Measurements from ENCODE around the gene VPS29.
"Not testable (repeated sequence)": the region's sequence is repeated elsewhere in the genome, so short reads cannot be mapped to it uniquely, and the experiment has no call there.

DNA sequence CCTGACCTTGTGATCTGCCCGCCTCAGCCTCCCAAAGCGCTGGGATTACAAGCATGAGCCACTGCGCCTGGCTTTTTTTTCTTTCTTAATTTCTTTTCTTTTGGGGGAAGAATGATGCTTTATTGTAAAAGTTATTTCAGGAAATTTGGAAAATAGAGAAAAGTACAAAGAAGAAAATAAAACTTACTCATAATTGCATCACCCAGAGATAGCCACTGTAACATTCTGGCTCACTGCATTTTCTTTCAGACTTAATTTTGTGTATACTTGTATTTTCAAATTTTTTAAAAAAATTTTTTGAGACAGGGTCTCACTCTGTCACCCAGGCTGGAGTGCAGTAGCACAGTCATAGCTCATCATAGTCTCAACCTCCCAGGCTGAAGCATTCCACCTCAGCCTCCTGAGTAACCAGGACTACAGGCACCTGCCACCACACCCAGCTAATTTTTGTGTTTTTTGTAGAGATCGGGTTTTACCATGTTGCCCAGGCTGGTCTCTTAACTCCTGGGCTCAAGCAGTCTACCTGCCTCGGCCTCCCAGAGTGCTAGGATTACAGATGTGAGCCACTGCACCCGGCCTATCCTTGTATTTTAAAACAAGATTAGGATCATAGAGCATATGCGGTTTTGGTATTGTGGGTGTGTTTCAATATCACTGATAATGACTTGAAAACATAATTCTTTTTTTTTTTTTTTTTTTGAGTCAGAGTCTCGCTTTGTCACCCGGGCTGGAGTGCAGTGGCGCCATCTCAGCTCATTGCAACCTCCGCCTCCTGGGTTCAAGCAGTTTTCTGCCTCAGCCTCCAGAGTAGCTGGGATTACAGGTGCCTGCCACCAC is 19.2 kb upstream of the VPS29 start:
- TF ChIP-seq NFE2L2 (IDR thresholded peaks at IDR 0.05; ENCODE audit: low read depth, low read length); MXI1 (IDR thresholded peaks at IDR 0.05; ENCODE audit: borderline replicate concordance, low read depth, low read length); POLR2A (IDR thresholded peaks at IDR 0.05; ENCODE audit: low read depth, low read length); RCOR1 (IDR thresholded peaks at IDR 0.05; ENCODE audit: insufficient replicate concordance, low read length); RAD21 (IDR thresholded peaks at IDR 0.05; ENCODE audit: low read length); MAZ (IDR thresholded peaks at IDR 0.05; ENCODE audit: borderline replicate concordance, low read depth, low read length); FOS (IDR thresholded peaks at IDR 0.05; ENCODE audit: low read depth, low read length): not testable (repeated sequence)
- TF ChIP-seq, protein P1, sequence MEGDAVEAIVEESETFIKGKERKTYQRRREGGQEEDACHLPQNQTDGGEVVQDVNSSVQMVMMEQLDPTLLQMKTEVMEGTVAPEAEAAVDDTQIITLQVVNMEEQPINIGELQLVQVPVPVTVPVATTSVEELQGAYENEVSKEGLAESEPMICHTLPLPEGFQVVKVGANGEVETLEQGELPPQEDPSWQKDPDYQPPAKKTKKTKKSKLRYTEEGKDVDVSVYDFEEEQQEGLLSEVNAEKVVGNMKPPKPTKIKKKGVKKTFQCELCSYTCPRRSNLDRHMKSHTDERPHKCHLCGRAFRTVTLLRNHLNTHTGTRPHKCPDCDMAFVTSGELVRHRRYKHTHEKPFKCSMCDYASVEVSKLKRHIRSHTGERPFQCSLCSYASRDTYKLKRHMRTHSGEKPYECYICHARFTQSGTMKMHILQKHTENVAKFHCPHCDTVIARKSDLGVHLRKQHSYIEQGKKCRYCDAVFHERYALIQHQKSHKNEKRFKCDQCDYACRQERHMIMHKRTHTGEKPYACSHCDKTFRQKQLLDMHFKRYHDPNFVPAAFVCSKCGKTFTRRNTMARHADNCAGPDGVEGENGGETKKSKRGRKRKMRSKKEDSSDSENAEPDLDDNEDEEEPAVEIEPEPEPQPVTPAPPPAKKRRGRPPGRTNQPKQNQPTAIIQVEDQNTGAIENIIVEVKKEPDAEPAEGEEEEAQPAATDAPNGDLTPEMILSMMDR (conservative IDR thresholded peaks at IDR 0.05; ENCODE audit: low read depth, low read length): not testable (repeated sequence)
- peak; percentile 27; the same call in 1 of the 2 replicates for TF ChIP-seq CEBPB (IDR thresholded peaks at IDR 0.05; ENCODE audit: low read depth, low read length)
- TF ChIP-seq, protein P2, sequence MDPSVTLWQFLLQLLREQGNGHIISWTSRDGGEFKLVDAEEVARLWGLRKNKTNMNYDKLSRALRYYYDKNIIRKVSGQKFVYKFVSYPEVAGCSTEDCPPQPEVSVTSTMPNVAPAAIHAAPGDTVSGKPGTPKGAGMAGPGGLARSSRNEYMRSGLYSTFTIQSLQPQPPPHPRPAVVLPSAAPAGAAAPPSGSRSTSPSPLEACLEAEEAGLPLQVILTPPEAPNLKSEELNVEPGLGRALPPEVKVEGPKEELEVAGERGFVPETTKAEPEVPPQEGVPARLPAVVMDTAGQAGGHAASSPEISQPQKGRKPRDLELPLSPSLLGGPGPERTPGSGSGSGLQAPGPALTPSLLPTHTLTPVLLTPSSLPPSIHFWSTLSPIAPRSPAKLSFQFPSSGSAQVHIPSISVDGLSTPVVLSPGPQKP (IDR thresholded peaks at IDR 0.05; ENCODE audit: borderline replicate concordance, low read depth, low read length): not testable (repeated sequence)

All from IMR-90 (cell line).